CD4-positive, alpha-beta T cell treated with Interleukin-4 for 1 hour (primary cell): Measurements from ENCODE around the gene TROAP.
"Not testable (repeated sequence)": the region's sequence is repeated elsewhere in the genome, so short reads cannot be mapped to it uniquely, and the experiment has no call there.

ENCODE experiments used
- DNase-seq, 2 donors: peaks; one replicate each; pipeline ENCODE4 v3.0.0-alpha.2; 2020 to 2022

The TROAP gene

GRCh38 chr12:49322708-49323523, at the start of gene TROAP:
Gene TROAP (plus strand): TSS chr12:49323255. CDS start chr12:49323609, 354 bp downstream.
- peak; percentile 98 to 99 for DNase-seq

- DNase-seq, result no peak
Observed at GRCh38 chr12:49273726-49274395, 49.2 kb upstream of the TROAP start.

- DNase-seq, result no peak
Observed at GRCh38 chr12:49274396-49275069, 48.5 kb upstream of the TROAP start.

- DNase-seq, result no peak
Observed at GRCh38 chr12:49276304-49277290, 46.5 kb upstream of the TROAP start.

- no peak for DNase-seq
Observed at GRCh38 chr12:49277466-49277865, 45.6 kb upstream of the TROAP start.

GRCh38 chr12:49279706-49280159, 43.3 kb upstream of the TROAP start:
- DNase-seq, result no peak

- DNase-seq, result not testable (repeated sequence)
Observed at GRCh38 chr12:49280545-49280944, 42.5 kb upstream of the TROAP start.

- no peak for DNase-seq
Observed at GRCh38 chr12:49282302-49282701, 40.8 kb upstream of the TROAP start.

- not testable (repeated sequence) for DNase-seq
Observed at GRCh38 chr12:49282740-49283375, 40.2 kb upstream of the TROAP start.

GRCh38 chr12:49283541-49284429, 39.3 kb upstream of the TROAP start:
- DNase-seq, result no peak

GRCh38 chr12:49284672-49285071, 38.4 kb upstream of the TROAP start:
- no peak for DNase-seq

GRCh38 chr12:49287876-49288275, 35.2 kb upstream of the TROAP start:
- DNase-seq, result no peak

- peak; percentile 77 to 80 for DNase-seq
Observed at GRCh38 chr12:49288412-49288853, 34.6 kb upstream of the TROAP start.

GRCh38 chr12:49288922-49289555, 34.0 kb upstream of the TROAP start:
- no peak for DNase-seq

GRCh38 chr12:49292729-49293055, 30.4 kb upstream of the TROAP start:
- DNase-seq, result no peak

GRCh38 chr12:49293056-49293956, 29.7 kb upstream of the TROAP start:
- no peak for DNase-seq

GRCh38 chr12:49294086-49294803, 28.8 kb upstream of the TROAP start:
- no peak for DNase-seq

- no peak for DNase-seq
Observed at GRCh38 chr12:49294804-49295081, 28.3 kb upstream of the TROAP start.
